Caco-2 (cell line): ENCODE data around the gene LRBA. TPM values are rescaled to one million over a fixed set of nuclear protein-coding genes. Genes with fewer than 3 reads are reported as not detected.

Source experiments
- BruUV-seq: library from RNA; stranded (reverse); fragments of 400-500 nt; replicated peaks from 2 replicates; lab custom pipeline; 2021; lab: Mats Ljungman, UMichigan
- CTCF ChIA-PET: fragments of 300-600 bp; sonication (Branson Sonifier 250); formaldehyde crosslinking; loops from one replicate; lab custom pipeline; 2022; ENCODE audit warnings: antibody characterized with exemption; lab: Charles Lee
- POLR2A ChIA-PET: fragments of 300-600 bp; sonication (Branson Sonifier 250); formaldehyde crosslinking; loops from one replicate; lab custom pipeline; 2022; ENCODE audit warnings: antibody characterized with exemption; lab: Charles Lee
- DNase-seq, 2 experiments: peaks; one replicate each; pipeline versions ENCODE4 v3.0.0 to v3.0.0-alpha.2; 2020 to 2022
- H3K27me3 ChIP-seq: replicated peaks from 2 replicates; pipeline ENCODE4 v1.6.0; 2011; ENCODE audit warnings: low read length; ENCODE audit not compliant: control insufficient read depth, insufficient read depth
- H3K36me3 ChIP-seq: 2 replicates; pipeline ENCODE4 v1.5.1; 2011; ENCODE audit warnings: low read length; ENCODE audit not compliant: control insufficient read depth, insufficient read depth
- H3K4me1 ChIP-seq: fragments of 250-450 bp; sonication (Bioruptor Pico); 2 replicates; pipeline ENCODE4 v1.5.1; 2020; ENCODE audit warnings: mild to moderate bottlenecking
- H3K4me3 ChIP-seq: 2 replicates; pipeline ENCODE4 v1.5.1; 2011; ENCODE audit warnings: low read depth, mild to moderate bottlenecking, control low read depth, low read length
- H3K9me3 ChIP-seq: fragments of 250-450 bp; sonication (Bioruptor Pico); 2 replicates; pipeline ENCODE4 v1.5.1; 2020; ENCODE audit warnings: mild to moderate bottlenecking, moderate library complexity
- H3K27ac Mint-ChIP-seq: one replicate; pipeline ENCODE4 v1.8.0; 2022; ENCODE audit warnings: mixed read lengths; ENCODE audit not compliant: unreplicated experiment
- H3K27me3 Mint-ChIP-seq: one replicate; pipeline ENCODE4 v1.8.0; 2022; ENCODE audit warnings: mixed read lengths; ENCODE audit not compliant: insufficient read depth, unreplicated experiment
- H3K36me3 Mint-ChIP-seq: one replicate; pipeline ENCODE4 v1.8.0; 2022; ENCODE audit warnings: mild to moderate bottlenecking, mixed read lengths; ENCODE audit not compliant: insufficient read depth, unreplicated experiment
- H3K4me1 Mint-ChIP-seq: one replicate; pipeline ENCODE4 v1.8.0; 2022; ENCODE audit warnings: low read depth, mixed read lengths; ENCODE audit not compliant: unreplicated experiment
- H3K4me3 Mint-ChIP-seq: one replicate; pipeline ENCODE4 v1.8.0; 2022; ENCODE audit warnings: mild to moderate bottlenecking, moderate library complexity, mixed read lengths; ENCODE audit not compliant: unreplicated experiment
- H3K9me3 Mint-ChIP-seq: one replicate; pipeline ENCODE4 v1.8.0; 2022; ENCODE audit warnings: mixed read lengths; ENCODE audit not compliant: unreplicated experiment
- intact Hi-C: fragments of 100-400 bp; cut with micrococcal nuclease; formaldehyde crosslinking; loops from one replicate; pipeline ENCODE4 v1.10.0; 2022; ENCODE audit not compliant: unreplicated experiment
- total RNA-seq: library from RNA; stranded (reverse); gene quantifications from 2 replicates; pipeline ENCODE4 v1.2.3, GENCODE V29; 2022
- TF ChIP-seq, protein P1 (sequence below), 2 experiments: fragments of 200-600 bp in 1 of 2; IDR thresholded peaks; 1 replicate in 1 of 2; 2 replicates in 1 of 2; pipeline versions ENCODE4 v1.5.1 to v1.8.0; 2011 to 2022; ENCODE audit warnings: antibody characterized with exemption in 1 of 2, control low read depth in 1 of 2, inconsistent platforms in 1 of 2, low read depth in 1 of 2, low read length in 1 of 2, mild to moderate bottlenecking in 1 of 2, moderate library complexity in 1 of 2; ENCODE audit not compliant: insufficient read depth in 1 of 2, severe bottlenecking in 1 of 2, unreplicated experiment in 1 of 2

LRBA gene
- total RNA-seq, 1 experiment from 2014 or later: 53.2 TPM

DNA sequence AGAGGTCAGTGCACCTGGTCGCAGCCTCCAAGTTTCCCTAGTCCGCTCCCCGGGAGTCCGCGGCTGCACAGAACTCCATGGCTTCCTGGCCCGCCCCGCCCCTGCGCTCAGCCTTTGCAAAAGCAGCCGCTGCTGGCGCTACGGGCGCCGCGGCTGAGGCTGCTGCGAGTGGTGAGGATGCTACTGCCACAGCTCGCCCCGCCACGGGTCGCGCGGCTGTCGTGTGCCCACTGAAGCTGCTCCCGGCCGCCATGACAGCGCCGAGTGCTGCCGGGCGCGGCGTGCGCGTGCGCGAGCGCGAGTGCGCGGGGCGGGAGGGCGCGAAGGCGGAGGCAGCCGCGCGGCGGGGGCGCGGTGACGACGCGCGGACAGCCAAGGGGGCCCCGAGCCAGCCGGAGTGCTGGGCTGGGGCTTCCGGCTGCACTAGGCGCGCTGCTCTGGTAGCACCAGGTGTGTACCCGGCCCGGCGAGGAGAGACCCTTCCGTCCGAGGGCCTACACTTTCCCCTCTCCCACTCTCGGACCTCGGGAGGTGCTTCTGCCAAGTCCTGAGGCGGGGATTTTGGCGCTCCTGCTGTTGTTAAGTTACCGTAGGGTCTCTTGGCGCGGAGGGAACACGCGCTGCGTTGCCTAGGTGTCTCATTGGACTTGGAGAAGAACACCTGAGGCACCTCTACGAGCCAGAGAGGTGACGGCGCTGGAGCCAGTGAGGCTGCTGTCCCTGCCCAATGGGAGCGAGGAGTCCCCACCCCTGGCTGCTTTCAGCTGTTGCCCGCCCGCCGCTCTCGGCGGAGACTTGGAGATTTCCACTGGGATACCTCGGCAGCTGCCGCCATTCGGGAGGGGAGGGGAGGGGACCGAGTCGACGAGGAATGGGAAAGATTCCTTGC, 619 bp upstream of the LRBA start:
- peak; percentile 92 to 95 for DNase-seq
- BruUV-seq: no TSS peak
- Histone ChIP-seq H3K4me3 (peak overlapping the region; percentile 97), H3K4me1 (peaks cover 4% of the 10 kb centered on the region; the same call in 1 of the 2 replicates), H3K27me3 (no peaks in the 10 kb centered on the region), H3K9me3 (no peaks in the 10 kb centered on the region), H3K36me3 (no peaks in the 10 kb centered on the region)
- Mint-ChIP-seq H3K9me3 (no peaks in the 10 kb centered on the region), H3K27me3 (no peaks in the 10 kb centered on the region), H3K27ac (peak overlapping the region; percentile 93), H3K4me3 (peak overlapping the region; percentile 94), H3K36me3 (peaks cover 24% of the 10 kb centered on the region), H3K4me1 (no peaks in the 10 kb centered on the region)
- ChIA-PET POLR2A (interaction anchor here (0.6 to 1.2 kb wide), 4 partner anchors 75 to 310 kb away, joined by 3 to 8 read pairs (median 6); partner anchors contain the start of gene SH3D19), CTCF (no interaction called here)
- TF ChIP-seq, protein P1, sequence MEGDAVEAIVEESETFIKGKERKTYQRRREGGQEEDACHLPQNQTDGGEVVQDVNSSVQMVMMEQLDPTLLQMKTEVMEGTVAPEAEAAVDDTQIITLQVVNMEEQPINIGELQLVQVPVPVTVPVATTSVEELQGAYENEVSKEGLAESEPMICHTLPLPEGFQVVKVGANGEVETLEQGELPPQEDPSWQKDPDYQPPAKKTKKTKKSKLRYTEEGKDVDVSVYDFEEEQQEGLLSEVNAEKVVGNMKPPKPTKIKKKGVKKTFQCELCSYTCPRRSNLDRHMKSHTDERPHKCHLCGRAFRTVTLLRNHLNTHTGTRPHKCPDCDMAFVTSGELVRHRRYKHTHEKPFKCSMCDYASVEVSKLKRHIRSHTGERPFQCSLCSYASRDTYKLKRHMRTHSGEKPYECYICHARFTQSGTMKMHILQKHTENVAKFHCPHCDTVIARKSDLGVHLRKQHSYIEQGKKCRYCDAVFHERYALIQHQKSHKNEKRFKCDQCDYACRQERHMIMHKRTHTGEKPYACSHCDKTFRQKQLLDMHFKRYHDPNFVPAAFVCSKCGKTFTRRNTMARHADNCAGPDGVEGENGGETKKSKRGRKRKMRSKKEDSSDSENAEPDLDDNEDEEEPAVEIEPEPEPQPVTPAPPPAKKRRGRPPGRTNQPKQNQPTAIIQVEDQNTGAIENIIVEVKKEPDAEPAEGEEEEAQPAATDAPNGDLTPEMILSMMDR (IDR thresholded peaks at IDR 0.05; ENCODE audit: insufficient read depth in 1 of 2, low read depth in 1 of 2, low read length in 1 of 2, severe bottlenecking in 1 of 2, unreplicated experiment in 1 of 2): no peak
- intact Hi-C loops: loop anchor here (1.0 to 10.0 kb wide), 4 partner anchors 20 to 211 kb away; partner anchors contain the start of gene RPS3A

DNA sequence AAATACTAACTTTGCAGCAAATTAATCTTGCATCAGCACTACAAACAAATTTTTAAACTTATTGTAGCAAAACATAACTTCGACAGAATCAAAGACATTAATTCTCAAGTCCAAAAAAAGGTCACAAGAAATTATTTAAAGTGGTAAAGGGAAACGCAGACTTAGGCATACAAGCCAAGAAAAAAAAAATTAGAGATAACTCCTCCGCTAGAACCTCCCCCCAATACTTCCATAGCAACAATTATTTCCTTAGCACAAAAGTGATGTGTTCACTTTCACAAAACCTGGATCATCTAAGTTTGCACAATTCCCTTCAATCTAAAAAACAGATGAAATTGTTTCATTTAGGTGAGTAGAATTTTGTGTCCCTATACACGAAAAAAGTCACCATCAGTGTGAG, 1.1 kb downstream of the LRBA start:
- CTCF ChIA-PET: interaction anchor here (0.6 kb wide), 1 partner anchor 151 kb away, joined by 4 read pairs; no protein-coding TSS in a partner anchor
- no peaks in the 10 kb centered on the region for H3K27me3 ChIP-seq

More for the DNA sequence above, 1.1 kb downstream of the LRBA start:
- TF ChIP-seq, protein P1 (IDR thresholded peaks at IDR 0.05; ENCODE audit: insufficient read depth in 1 of 2, low read depth in 1 of 2, low read length in 1 of 2, severe bottlenecking in 1 of 2, unreplicated experiment in 1 of 2): no peak
- intact Hi-C loops: loop anchor here (2.0 to 10.0 kb wide), 2 partner anchors 33 to 209 kb away; no protein-coding TSS in a partner anchor
- Mint-ChIP-seq H3K4me1 (no peaks in the 10 kb centered on the region), H3K36me3 (peaks cover 31% of the 10 kb centered on the region), H3K9me3 (no peaks in the 10 kb centered on the region), H3K4me3 (peak overlapping the region; percentile 94), H3K27ac (peak overlapping the region; percentile 93), H3K27me3 (no peaks in the 10 kb centered on the region)
- H3K4me3 ChIP-seq: peak overlapping the region; percentile 97
- POLR2A ChIA-PET: interaction anchor here (1.1 kb wide), 1 partner anchor 24 kb away, joined by 5 read pairs; no protein-coding TSS in a partner anchor
- no peaks in the 10 kb centered on the region for H3K9me3 ChIP-seq
- DNase-seq: no peak
- H3K36me3 ChIP-seq: no peaks in the 10 kb centered on the region
- peaks cover 4% of the 10 kb centered on the region; the same call in 1 of the 2 replicates for H3K4me1 ChIP-seq
- BruUV-seq: no TSS peak
